Coronary artery (tissue), 2 donors: ENCODE data around the gene EHF.

Source experiments
- DNase-seq: peaks from one replicate; pipeline ENCODE4 v3.0.0-alpha.2; 2017; ENCODE audit warnings: low spot score
- H3K27ac ChIP-seq, 2 donors: fragments of 200-600 bp; sonication (generic); one replicate each; pipeline ENCODE4 v1.5.1; 2016 to 2019
- H3K4me3 ChIP-seq: fragments of 200-600 bp; sonication (generic); 2 replicates; pipeline ENCODE4 v1.5.1; 2016; ENCODE audit warnings: mild to moderate bottlenecking, moderate library complexity
- TF ChIP-seq, protein P1 (sequence below): fragments of 200-600 bp; sonication (generic); IDR thresholded peaks from one replicate; pipeline ENCODE4 v1.5.1; 2019; ENCODE audit warnings: antibody characterized with exemption

Gene EHF

DNA sequence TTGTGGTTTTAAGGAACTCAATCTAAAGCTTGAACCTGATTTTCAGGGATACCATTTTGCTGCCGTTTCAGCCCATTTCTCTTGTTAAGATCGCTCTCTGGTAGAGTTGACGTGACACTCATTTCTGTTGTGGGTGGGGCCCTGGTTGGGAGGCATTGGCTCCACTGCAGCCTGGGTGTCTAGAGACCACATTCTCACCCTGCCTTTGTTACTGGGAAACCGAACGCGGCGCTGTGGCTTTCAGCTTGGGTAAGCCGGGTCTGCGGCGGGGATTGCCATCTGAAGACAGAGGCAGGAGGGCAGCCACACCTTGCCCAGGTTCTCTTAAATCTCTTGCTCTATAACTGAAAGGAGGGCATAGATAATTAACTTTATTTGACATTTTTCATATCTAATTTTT is 3.2 kb downstream of the EHF start:
- DNase-seq, result no peak
- H3K27ac ChIP-seq, result no peak overlapping the region
- TF ChIP-seq, protein P1, sequence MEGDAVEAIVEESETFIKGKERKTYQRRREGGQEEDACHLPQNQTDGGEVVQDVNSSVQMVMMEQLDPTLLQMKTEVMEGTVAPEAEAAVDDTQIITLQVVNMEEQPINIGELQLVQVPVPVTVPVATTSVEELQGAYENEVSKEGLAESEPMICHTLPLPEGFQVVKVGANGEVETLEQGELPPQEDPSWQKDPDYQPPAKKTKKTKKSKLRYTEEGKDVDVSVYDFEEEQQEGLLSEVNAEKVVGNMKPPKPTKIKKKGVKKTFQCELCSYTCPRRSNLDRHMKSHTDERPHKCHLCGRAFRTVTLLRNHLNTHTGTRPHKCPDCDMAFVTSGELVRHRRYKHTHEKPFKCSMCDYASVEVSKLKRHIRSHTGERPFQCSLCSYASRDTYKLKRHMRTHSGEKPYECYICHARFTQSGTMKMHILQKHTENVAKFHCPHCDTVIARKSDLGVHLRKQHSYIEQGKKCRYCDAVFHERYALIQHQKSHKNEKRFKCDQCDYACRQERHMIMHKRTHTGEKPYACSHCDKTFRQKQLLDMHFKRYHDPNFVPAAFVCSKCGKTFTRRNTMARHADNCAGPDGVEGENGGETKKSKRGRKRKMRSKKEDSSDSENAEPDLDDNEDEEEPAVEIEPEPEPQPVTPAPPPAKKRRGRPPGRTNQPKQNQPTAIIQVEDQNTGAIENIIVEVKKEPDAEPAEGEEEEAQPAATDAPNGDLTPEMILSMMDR, result no peak

DNA sequence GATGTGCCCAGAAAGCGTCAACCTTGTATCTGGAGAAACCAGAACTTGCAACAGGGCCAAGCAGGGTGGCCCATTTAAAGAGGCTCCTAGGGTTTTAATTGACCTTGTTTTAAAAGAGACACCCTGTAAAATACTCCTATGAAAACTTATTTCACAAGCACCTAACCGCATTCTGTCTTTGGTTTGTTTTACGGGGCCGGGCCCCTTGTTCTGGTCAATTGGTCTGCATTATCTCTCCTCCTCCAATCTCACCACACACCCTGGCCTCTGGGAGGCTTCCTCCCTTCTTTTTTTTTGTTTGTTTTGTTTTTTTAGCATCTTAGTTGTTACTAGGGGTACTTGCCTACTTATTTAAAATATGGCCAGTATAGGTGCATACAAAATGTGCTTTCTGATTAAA is 4.7 kb downstream of the EHF start:
- Histone ChIP-seq H3K27ac (no peak overlapping the region), H3K4me3 (no peak overlapping the region)
- TF ChIP-seq, protein P1, result no peak
- no peak for DNase-seq

More for the DNA sequence above, 3.2 kb downstream of the EHF start:
- no peak overlapping the region for H3K4me3 ChIP-seq

DNA sequence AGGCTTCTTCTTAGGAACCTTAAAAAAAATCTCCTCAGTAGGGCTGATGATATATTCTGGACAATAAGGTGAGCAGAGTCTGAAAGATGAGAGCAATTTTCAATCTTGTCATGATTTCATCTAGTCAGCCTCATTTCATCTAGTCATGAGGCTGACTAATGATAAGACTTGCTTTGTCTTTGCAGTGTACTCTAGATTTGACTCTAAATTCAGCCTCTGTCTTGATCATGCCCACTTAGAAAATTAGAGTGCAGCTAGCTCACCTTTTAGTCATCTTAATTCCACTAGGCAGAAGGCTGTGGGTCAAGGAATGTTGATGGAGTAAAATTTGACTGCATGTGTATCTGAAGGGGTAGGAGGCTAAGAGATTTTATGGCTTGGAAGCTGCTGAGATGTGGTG is 5.5 kb downstream of the EHF start:
- no peak overlapping the region for H3K4me3 ChIP-seq
- no peak overlapping the region for H3K27ac ChIP-seq
- TF ChIP-seq, protein P1, result no peak

DNA sequence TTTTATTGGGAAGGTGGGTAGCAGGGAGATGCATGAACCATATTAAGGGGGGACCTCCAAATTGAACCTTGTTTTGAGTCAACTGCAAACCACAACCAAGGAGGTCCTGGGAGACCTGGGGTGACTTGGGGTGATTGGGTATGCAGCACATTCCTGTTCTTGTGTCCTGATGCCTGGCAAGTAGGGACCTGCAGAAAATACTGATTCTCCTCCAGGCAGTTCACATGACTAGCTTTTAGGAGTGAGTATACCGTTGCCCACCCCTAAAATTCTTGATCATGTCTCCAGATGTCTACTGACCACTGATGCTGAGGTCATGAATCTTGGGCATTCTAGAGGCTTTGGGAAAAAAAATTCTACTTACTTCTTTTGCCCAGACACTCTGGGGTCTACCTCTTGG is 6.3 kb downstream of the EHF start:
- Histone ChIP-seq H3K27ac (no peak overlapping the region), H3K4me3 (no peak overlapping the region)
- TF ChIP-seq, protein P1, result no peak
- DNase-seq, result no peak

More for the DNA sequence above, 5.5 kb downstream of the EHF start:
- DNase-seq, result no peak

DNA sequence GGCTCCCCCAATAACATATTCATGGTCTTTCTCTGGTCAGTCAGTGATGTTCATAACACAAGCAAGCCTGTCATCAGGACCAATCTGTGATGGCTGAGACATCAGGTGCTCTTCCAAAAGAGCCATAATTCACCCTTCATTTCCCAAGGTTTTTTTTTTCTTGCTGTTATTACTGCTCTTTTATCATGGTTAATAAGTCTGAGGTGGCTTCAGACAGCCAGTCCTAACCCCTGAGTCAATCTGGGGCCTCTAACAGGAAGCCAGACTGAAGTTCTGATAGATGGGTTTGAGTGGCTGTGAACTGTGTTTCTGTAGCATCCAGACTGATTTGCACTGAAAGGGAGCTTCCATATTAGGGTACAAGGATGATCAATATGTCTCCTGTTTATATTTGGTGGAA is 8.8 kb downstream of the EHF start:
- DNase-seq, result no peak
- Histone ChIP-seq H3K4me3 (no peak overlapping the region), H3K27ac (no peak overlapping the region)
- TF ChIP-seq, protein P1, result no peak

DNA sequence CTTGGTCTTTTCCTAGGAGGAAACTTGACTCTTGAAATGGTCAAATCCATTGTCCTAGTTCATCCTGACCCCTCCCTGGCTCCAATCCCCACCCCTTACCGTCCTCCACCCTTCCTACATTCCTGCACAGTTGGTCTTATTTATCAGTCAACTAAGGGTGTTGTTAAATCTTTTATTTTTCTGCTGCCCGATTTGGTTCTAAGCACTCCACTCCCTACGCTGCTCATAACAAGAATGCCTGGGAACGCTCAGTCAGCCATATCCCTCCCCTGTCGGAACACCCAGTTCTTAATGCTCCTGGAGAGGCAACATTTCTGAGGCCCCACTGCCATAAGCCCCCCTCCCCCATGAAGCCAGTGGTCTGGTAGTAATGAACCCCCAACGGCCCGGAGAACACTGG is 9.7 kb downstream of the EHF start:
- no peak overlapping the region for H3K27ac ChIP-seq
- H3K4me3 ChIP-seq, result no peak overlapping the region
- DNase-seq, result no peak
- TF ChIP-seq, protein P1, result no peak

DNA sequence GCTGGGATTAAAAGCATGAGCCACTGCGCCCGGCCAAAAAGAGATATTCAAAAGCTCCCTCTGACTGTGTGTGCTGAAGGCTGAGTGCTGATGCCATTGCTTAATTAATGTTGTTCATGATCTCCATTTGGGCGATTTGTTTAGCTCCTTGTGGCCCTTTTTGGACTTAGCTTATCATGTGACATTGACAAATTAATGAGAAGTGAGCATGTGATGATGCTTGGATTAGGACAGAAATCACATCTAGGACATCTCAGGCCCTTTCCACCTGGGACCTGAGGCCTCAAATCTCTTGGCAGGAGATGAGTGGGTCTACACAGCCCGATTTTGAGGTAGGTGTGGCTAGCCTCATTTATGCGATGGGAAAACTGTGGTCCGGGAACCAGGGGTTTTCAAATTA is 10.4 kb downstream of the EHF start:
- Histone ChIP-seq H3K27ac (no peak overlapping the region), H3K4me3 (no peak overlapping the region)
- DNase-seq, result no peak
- TF ChIP-seq, protein P1, result no peak
